T-helper 17 cell (primary cell): Measurements from ENCODE around the gene SNRNP70. TPM values are rescaled to one million over a fixed set of nuclear protein-coding genes. Genes with fewer than 3 reads are reported as not detected.
A peak's percentile ranks its signal among the peaks of the same experiment; 100 is the strongest.
"Not testable (repeated sequence)": the region's sequence is repeated elsewhere in the genome, so short reads cannot be mapped to it uniquely, and the experiment has no call there.

ENCODE experiments used
- ATAC-seq: fragments of 150-1000 bp; cut with Tn5 transposase; 2 replicates; pipeline ENCODE4 v1.10.0; 2021; ENCODE audit warnings: mild to moderate bottlenecking, moderate library complexity
- DNase-seq, 3 donors: peaks; one replicate each; pipeline versions ENCODE4 v3.0.0 to v3.0.0-alpha.2; 2020 to 2021
- H3K9me3 ChIP-seq: one replicate; pipeline ENCODE4 v1.7.0; 2013; ENCODE audit warnings: low read length, mild to moderate bottlenecking; ENCODE audit not compliant: control insufficient read depth, poor library complexity, severe bottlenecking
- H3K27ac Mint-ChIP-seq: one replicate; pipeline ENCODE4 v1.8.0; 2022; ENCODE audit warnings: mild to moderate bottlenecking, moderate library complexity, mixed read lengths
- H3K27me3 Mint-ChIP-seq: one replicate; pipeline ENCODE4 v1.8.0; 2022; ENCODE audit warnings: mixed read lengths
- H3K36me3 Mint-ChIP-seq: one replicate; pipeline ENCODE4 v1.8.0; 2022; ENCODE audit warnings: low read depth, mixed read lengths
- H3K4me1 Mint-ChIP-seq: one replicate; pipeline ENCODE4 v1.8.0; 2022; ENCODE audit warnings: mild to moderate bottlenecking, mixed read lengths
- H3K4me3 Mint-ChIP-seq: one replicate; pipeline ENCODE4 v1.8.0; 2022; ENCODE audit warnings: mild to moderate bottlenecking, moderate library complexity, mixed read lengths
- total RNA-seq, 4 donors: library from RNA in 2 of 4; stranded (reverse) in 2 of 4; gene quantifications; one replicate each; pipeline ENCODE4 v1.2.3 and lab custom pipeline; 2022 to 2026

SNRNP70 gene
- total RNA-seq, 2 donors from 2014 or later = 352 to 394 TPM

DNA sequence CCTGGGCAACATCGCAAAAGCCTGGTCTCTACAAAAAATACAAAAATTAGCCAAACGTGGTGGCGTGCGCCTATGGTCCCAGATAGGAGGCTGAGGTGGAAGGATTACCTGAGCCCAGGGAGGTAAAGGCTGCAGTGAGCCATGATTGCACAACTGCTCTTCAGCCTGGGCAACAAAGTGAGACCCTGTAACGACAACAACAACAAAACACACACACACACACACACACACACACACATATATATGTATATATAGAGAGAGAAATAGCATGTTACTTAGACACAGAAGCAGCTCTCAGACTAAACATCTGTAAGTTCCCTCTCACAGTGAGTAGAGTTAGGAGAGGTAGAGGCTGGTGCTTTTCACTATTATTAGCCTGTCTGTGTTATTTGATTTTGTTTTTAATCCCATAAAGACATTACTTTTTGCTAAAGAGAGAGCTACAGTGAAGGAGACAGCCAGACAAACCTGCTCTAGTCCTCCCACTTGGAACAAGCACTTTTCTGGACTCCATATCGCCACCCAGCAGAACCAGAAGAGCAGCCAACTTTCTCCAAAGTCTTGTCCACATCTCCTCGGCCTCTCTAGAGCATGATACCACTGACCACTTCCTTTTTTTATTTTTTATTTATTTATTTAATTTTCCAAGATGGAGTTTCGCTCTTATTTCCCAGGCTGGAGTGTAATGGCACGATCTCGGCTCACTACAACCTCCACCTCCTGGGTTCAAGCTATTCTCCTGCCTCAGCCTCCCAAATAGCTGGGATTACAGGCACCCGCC is 26.2 kb downstream of the SNRNP70 start:
- no peak overlapping the region for H3K27ac Mint-ChIP-seq

DNA sequence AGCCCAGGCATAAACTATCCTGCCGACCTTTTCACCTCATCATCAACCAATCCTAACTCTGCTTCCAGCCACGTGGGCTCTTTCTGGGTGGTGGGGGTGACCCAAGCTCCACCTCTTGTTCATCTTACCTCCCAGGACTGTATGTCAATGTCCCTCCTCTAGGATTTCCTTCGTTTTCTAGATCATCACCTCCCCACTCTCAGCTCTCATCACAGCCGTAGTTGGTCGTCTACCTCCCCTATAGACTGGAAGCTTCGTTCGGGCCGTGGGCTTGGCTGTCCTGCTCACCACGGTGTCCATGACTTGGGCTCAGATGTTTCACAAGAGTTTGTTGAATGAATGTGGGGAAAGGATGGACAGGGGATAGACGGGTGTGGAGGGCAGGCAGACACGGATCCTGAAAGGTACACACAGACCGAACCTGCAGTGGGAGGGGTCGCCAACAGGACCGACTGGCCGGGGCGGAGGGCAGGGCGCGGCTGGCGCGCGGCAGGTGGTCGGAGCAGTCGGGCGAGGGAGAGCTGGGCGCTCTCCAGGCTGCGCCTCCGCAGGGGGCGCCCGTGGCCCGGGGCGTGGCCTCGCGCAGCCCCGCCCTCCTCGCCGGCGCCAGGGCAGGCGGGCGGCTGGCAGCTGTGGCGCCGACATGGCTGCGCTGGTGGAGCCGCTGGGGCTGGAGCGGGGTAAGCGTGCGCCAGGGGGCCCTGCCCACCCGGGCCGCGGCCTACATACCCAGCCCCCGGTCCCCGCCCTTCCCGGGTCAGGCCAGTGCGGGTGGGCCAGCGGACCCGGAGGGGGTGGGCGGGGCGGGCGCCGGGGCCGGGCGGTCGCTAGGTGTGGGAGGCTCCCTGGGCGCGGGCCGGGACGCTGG is 28.7 kb downstream of the SNRNP70 start, which contains the start of gene LIN7B:
Gene LIN7B, plus strand, starts transcription at position 609 of the 868 bp plus-strand sequence. Its CDS starts 35 bp downstream, at position 644.
- Mint-ChIP-seq H3K4me1 (peaks cover 29% of the 10 kb centered on the region), H3K27me3 (no peaks in the 10 kb centered on the region), H3K36me3 (no peaks in the 10 kb centered on the region), H3K27ac (peak within 1 kb of the TSS; percentile 61), H3K4me3 (peak within 1 kb of the TSS; percentile 86)
- no peaks in the 10 kb centered on the region for H3K9me3 ChIP-seq
- ATAC-seq = peak; percentile 66
- DNase-seq = peak; percentile 78 to 83 (median 80)

More for the DNA sequence above, 26.2 kb downstream of the SNRNP70 start:
- peaks cover 6% of the 10 kb centered on the region for H3K36me3 Mint-ChIP-seq
- DNase-seq = no peak
- H3K9me3 ChIP-seq = no peaks in the 10 kb centered on the region
- peak overlapping the region; percentile 7 for H3K4me3 Mint-ChIP-seq
- peaks cover 20% of the 10 kb centered on the region for H3K4me1 Mint-ChIP-seq
- no peak for ATAC-seq
- no peaks in the 10 kb centered on the region for H3K27me3 Mint-ChIP-seq

DNA sequence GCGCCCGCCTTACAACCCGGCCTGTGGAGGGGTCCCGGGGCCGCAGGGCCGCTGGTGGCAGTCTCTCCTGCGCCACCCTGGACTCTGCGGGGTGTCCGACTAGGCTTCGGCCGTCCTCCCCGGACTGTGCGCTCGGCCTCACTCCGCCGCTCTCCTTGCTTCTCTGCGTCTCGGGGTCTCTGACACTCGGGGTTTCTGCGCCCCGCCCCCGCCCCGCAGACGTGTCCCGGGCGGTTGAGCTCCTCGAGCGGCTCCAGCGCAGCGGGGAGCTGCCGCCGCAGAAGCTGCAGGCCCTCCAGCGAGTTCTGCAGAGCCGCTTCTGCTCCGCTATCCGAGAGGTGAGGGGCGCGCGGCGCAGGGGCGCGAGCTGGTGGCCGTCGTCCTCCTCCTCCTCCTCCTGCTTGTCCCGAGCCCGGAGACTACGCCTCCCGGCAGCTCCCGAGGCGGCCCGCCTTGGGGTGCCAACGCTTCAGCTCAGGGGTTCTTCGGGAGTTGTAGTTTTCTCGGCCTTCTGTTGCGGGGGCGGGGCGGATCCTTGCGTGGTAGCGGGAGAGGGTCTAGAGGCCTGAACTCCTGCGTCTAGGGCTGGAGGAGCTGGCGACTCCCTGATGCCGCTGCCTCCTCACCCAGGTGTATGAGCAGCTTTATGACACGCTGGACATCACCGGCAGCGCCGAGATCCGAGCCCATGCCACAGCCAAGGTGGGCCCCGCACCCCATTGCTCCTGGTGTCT is 29.5 kb downstream of the SNRNP70 start:
- H3K4me1 Mint-ChIP-seq = peaks cover 30% of the 10 kb centered on the region
- no peaks in the 10 kb centered on the region for H3K9me3 ChIP-seq
- peak overlapping the region; percentile 86 for H3K4me3 Mint-ChIP-seq
- ATAC-seq (no peak), DNase-seq (peak in 2 of 3 donors; percentile 27 to 29)
- peak overlapping the region; percentile 61 for H3K27ac Mint-ChIP-seq
- H3K36me3 Mint-ChIP-seq = no peaks in the 10 kb centered on the region
- no peaks in the 10 kb centered on the region for H3K27me3 Mint-ChIP-seq

DNA sequence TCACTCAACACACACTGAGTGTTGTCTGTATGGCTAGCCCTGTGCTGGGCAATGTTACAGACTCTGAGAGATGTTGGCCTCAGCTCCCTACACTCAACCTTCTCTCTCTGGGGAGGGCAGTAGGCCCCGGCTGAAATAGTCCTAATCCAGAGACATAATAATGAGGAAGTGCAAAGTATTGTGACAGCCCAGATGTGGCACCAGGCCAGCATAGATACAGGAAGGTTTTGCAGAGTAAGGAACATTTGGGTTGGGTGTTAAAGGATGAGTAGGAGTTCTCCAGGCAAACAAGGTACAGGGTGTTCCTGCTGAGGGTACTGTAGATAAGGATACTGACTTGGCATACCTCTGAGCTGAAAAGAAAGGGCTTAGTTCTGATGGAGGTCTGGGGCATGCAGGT is 31.3 kb downstream of the SNRNP70 start:
- no peaks in the 10 kb centered on the region for H3K9me3 ChIP-seq
- H3K4me3 Mint-ChIP-seq = no peak overlapping the region
- ATAC-seq (no peak), DNase-seq (no peak)
- peaks cover 40% of the 10 kb centered on the region for H3K4me1 Mint-ChIP-seq
- H3K27me3 Mint-ChIP-seq = peaks cover 5% of the 10 kb centered on the region
- H3K36me3 Mint-ChIP-seq = no peaks in the 10 kb centered on the region
- H3K27ac Mint-ChIP-seq = peak overlapping the region; percentile 83

DNA sequence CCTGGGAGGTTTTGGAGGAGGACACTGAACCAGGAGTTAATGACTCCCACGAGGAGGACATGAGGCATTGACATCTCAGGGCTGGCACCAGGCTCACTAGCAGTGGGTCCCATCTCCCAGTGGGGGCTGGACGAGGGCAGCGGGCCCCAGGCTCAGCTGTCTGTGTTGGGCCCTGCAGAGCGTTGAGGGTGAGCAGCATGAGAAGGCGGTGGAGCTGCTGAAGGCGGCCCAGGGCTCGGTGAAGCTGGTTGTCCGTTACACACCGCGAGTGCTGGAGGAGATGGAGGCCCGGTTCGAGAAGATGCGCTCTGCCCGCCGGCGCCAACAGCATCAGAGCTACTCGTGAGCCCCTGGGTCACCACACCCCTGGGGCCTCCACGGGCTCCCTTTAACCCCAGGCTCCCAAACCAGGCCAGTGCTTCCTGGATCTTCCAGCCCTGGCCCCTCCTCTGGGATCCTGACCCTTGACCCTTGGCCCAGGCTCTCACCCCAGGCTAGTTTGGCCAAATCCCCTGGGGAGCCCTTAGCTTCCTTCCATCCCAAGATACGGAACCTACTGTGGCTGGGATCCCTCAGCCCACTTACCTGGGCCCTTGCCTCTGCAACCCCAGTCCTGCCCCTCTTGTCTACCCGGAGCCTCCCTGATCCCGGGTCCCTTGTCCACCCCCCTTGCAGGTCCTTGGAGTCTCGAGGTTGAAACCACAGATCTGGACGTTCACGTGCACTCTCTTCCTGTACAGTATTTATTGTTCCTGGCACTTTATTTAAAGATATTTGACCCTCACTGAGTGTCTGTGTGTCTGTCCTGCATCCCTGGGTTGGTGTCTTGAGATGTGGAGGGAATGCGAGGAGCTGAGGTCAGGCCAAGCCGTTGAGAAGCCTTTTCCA is 32.7 kb downstream of the SNRNP70 start:
- no peak for ATAC-seq
- H3K36me3 Mint-ChIP-seq = no peaks in the 10 kb centered on the region
- peak overlapping the region; percentile 92 for H3K4me3 Mint-ChIP-seq
- peaks cover 5% of the 10 kb centered on the region for H3K27me3 Mint-ChIP-seq
- peaks cover 42% of the 10 kb centered on the region for H3K4me1 Mint-ChIP-seq
- H3K9me3 ChIP-seq = no peaks in the 10 kb centered on the region
- H3K27ac Mint-ChIP-seq = peak overlapping the region; percentile 95
- DNase-seq = no peak

DNA sequence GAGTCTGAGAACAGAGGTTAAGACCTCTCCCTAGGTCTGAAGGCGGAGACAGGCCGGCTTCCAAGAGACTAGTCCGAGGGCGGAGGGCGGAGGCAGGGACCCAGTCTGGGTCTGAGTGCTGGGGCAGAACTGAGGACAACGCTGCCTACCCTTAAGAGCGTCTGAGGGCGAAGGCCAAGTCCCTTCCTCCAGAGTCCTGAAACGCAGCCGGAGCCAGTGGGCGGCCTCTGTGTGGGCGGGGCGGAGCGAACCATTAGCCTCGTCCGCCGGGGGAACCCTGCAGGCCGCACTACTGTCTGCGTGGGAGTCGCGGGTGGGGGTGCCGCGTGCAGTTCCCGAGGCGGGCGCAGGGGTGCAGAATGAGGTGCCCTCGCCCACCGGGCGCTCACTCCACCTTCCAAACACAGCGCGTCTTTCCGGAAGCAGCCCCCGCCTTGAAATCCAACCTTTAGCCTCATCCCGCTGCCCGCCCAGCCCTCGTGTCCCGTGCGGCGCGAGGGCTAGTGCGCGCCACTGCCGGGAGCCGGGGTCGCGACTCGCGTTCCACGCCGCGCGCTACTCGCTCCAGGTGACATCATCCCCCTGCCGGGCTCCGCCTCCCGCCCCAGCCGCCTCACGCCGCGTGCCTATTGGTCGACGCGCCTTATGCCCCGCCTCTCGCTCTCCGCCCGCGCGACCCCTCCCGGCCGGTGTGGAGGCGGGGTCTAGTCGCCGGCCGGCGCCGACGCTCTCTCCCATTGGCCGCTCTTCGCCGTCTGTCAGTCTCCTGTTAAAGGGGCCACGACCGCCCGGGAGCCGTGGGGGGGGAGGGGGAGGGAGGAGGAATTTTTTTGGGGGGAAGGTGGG is 33.5 kb downstream of the SNRNP70 start, which contains the start of gene C19orf73:
Gene C19orf73, minus strand, starts transcription at position 579 of the 846 bp plus-strand sequence. Its CDS starts 121 bp downstream, at position 458.
- Mint-ChIP-seq H3K36me3 (no peaks in the 10 kb centered on the region), H3K4me1 (peaks cover 37% of the 10 kb centered on the region), H3K27ac (peak within 1 kb of the TSS; percentile 95), H3K27me3 (peaks cover 5% of the 10 kb centered on the region), H3K4me3 (peak within 1 kb of the TSS; percentile 92)
- DNase-seq (peak; percentile 95 to 96 (median 96)), ATAC-seq (peak; percentile 84)
- no peaks in the 10 kb centered on the region for H3K9me3 ChIP-seq

DNA sequence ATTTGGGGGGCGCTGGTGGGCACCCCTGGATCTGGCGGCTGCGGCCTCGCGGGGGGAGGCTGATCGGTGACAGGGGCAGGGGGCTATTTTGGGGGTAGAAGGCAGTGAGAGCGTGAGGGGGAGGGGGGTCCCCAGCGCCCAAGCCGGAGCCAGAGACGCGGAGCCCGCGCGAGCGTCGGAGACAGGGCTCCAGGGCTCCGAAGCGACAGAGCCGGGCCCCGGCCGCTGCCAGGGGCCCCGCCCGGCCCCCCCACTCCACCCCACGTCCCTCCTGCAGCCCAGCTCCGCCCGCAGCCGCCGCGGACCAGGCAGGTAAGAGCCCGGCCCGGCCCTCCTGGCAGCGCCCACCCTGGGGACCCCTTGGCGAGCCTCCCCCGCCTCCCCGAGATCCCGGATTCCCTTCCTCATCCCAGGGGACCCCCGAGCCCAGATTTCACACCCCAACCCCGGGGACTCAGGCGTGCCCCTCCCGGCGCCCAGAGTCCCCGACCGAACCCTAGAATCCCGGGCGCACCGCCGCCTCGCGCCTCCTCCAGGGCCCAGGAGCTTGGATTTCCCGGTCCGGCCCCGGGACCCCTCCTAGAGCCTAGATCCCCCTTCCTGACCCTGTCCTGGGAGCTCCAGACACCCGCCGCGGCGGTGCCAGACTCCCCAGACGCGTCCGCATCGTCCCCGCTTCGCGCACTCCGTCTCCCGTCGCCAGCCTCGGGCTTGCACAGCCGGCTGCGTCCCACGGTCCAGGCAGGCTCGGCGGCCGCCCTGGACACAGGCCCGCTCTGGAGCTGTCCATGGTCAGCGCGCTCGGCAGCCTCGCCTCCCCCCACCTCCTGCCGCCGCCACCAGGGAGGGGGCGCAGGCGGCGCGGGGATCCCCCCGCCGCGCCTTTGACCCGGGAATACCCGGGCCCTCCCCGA is 34.4 kb downstream of the SNRNP70 start, which contains the start of gene PPFIA3:
Gene PPFIA3, plus strand, starts transcription at position 134 of the 914 bp plus-strand sequence. CDS start 8,330 bp downstream, outside the sequence.
- Mint-ChIP-seq H3K4me1 (peaks cover 34% of the 10 kb centered on the region), H3K4me3 (peak within 1 kb of the TSS; percentile 92), H3K36me3 (no peaks in the 10 kb centered on the region), H3K27me3 (peaks cover 5% of the 10 kb centered on the region), H3K27ac (peak within 1 kb of the TSS; percentile 95)
- DNase-seq (no peak), ATAC-seq (no peak)
- no peaks in the 10 kb centered on the region for H3K9me3 ChIP-seq

DNA sequence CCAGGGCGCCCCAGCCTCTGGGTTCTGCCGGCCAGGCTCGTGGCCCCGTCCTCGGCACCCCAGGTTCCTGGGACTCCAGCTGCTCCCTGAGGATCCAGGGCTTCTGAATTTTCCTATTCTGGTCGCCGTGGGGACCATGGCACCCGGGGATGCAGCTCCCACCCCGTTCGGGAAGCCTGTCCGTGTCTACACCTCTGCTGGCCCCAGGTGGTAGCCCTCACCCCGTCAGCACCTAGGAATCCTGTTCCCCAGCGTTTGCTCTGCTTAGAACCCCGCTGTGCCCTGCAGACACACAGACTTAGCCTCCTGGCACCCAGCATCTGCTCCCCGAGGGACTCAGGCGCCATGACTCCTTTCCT is 35.1 kb downstream of the SNRNP70 start:
- no peak for ATAC-seq
- no peak for DNase-seq
- peaks cover 30% of the 10 kb centered on the region for H3K4me1 Mint-ChIP-seq
- H3K27ac Mint-ChIP-seq = peak overlapping the region; percentile 71
- H3K27me3 Mint-ChIP-seq = peaks cover 5% of the 10 kb centered on the region
- H3K4me3 Mint-ChIP-seq = peak overlapping the region; percentile 92
- H3K36me3 Mint-ChIP-seq = no peaks in the 10 kb centered on the region
- no peaks in the 10 kb centered on the region for H3K9me3 ChIP-seq

DNA sequence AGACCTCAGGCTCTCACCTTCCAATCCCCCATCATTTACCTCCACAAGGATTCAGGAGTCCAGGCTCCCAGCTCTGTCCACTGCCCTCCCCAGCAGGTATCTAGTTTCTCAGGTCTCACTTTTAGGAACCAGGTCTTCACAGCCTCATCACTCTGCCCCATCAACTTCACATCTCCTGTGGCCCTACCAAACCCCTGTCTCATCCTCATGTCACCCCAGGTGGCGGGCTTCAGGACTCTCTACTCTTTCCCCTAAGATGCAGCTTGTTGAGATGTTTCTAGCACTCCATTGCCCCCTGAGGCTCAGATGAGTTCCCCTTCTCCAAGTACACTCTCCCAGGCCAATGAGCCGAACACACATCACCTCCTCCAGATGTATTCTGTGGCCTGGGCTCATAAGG is 35.6 kb downstream of the SNRNP70 start:
- peak overlapping the region; percentile 71 for H3K27ac Mint-ChIP-seq
- no peaks in the 10 kb centered on the region for H3K9me3 ChIP-seq
- H3K4me1 Mint-ChIP-seq = peaks cover 30% of the 10 kb centered on the region
- H3K27me3 Mint-ChIP-seq = peaks cover 5% of the 10 kb centered on the region
- DNase-seq = no peak
- ATAC-seq = no peak
- no peaks in the 10 kb centered on the region for H3K36me3 Mint-ChIP-seq
- H3K4me3 Mint-ChIP-seq = peak overlapping the region; percentile 92

DNA sequence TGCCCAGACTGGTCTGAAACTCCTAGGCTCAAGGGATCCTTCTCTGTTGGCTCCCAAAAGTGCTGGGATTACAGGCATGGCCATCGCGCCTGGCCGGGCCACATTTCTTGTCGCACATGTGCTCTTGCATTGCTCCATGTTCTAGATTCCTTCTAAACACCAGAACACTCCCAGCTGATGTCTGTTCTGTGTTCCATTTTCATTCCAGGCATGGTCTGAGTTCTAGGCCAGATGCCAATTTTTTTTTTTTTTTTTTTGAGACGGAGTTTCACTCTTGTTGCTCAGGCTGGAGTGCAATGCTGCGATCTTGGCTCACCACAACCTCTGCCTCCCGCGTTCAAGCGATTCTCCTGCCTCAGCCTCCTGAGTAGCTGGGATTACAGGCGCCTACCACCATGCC is 36.6 kb downstream of the SNRNP70 start:
- H3K9me3 ChIP-seq, DNase-seq, H3K27ac Mint-ChIP-seq, ATAC-seq, H3K27me3 Mint-ChIP-seq, H3K4me3 Mint-ChIP-seq, H3K36me3 Mint-ChIP-seq: not testable (repeated sequence)
- H3K4me1 Mint-ChIP-seq = peaks cover 24% of the 10 kb centered on the region
